ENCODE measurements around the gene TKFC. TPM values are rescaled to one million over a fixed set of nuclear protein-coding genes. Genes with fewer than 3 reads are reported as not detected.

The TKFC gene
- polyA plus RNA-seq, 1 experiment: 37.6 TPM

DNA sequence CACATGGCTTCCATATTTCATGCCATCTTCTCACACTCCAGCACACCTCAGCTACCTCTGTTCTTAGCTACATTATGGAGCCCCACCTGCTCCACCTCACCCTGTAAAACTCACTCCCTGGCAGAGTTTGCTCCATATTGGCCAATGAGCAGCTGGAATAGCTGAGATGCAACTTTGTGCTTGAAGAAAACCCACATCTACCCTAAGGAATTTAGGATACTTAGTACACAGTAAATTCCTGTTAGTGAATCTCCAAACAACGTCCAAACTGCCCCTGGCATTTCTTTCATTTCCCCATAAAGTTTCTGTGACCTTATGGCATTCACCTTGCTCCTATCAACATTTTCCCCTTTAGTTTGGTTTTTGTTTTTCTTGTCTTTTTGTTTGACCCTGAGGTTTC is 35.7 kb upstream of the TKFC start:
- ChIA-PET POLR2A (no interaction called here), CTCF (interaction anchor here (1.0 kb wide), 1 partner anchor 138 kb away, joined by 4 read pairs; no protein-coding TSS in a partner anchor)
- DNase-seq (ENCODE audit: low read depth): no peak
- H3K4me3 ChIP-seq (ENCODE audit: low read depth, low read length): no peak overlapping the region
- H3K36me3 ChIP-seq (ENCODE audit: control insufficient read depth, insufficient read depth, low read length): peaks cover 17% of the 10 kb centered on the region
- TF ChIP-seq, protein P1, sequence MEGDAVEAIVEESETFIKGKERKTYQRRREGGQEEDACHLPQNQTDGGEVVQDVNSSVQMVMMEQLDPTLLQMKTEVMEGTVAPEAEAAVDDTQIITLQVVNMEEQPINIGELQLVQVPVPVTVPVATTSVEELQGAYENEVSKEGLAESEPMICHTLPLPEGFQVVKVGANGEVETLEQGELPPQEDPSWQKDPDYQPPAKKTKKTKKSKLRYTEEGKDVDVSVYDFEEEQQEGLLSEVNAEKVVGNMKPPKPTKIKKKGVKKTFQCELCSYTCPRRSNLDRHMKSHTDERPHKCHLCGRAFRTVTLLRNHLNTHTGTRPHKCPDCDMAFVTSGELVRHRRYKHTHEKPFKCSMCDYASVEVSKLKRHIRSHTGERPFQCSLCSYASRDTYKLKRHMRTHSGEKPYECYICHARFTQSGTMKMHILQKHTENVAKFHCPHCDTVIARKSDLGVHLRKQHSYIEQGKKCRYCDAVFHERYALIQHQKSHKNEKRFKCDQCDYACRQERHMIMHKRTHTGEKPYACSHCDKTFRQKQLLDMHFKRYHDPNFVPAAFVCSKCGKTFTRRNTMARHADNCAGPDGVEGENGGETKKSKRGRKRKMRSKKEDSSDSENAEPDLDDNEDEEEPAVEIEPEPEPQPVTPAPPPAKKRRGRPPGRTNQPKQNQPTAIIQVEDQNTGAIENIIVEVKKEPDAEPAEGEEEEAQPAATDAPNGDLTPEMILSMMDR (IDR thresholded peaks at IDR 0.05; ENCODE audit: insufficient read depth, low read depth, low read length): no peak
- H3K27me3 ChIP-seq (ENCODE audit: control insufficient read depth, insufficient read depth, low read length): no peaks in the 10 kb centered on the region

DNA sequence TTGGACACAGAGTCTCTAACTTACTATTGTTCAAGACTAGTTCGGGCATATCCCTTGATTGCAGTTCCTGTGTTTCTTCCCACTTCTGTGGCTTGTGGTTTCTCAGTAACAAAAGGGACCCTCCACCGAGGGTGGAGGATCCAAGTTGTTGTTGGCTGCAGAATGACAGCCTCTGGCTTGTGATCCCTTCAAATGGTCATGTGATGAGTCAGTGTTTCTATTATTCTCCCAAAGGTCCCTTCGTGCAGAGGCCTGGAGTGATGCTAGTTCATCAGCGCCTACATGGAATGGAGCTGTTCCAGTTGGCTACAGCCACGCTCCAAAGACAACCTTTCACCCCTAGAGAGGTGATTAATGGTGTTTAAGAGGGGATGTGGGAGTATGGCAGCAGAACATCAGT is 35.3 kb upstream of the TKFC start:
- H3K36me3 ChIP-seq (ENCODE audit: control insufficient read depth, insufficient read depth, low read length): peaks cover 21% of the 10 kb centered on the region
- POLR2A ChIA-PET: no interaction called here
- CTCF ChIA-PET: interaction anchor here (0.8 to 1.0 kb wide), 2 partner anchors 39 to 137 kb away, joined by 4 read pairs; no protein-coding TSS in a partner anchor
- TF ChIP-seq, protein P1 (IDR thresholded peaks at IDR 0.05; ENCODE audit: insufficient read depth, low read depth, low read length): no peak
- DNase-seq (ENCODE audit: low read depth): peak; percentile 75
- H3K4me3 ChIP-seq (ENCODE audit: low read depth, low read length): no peak overlapping the region
- no peaks in the 10 kb centered on the region for H3K27me3 ChIP-seq (ENCODE audit: control insufficient read depth, insufficient read depth, low read length)

DNA sequence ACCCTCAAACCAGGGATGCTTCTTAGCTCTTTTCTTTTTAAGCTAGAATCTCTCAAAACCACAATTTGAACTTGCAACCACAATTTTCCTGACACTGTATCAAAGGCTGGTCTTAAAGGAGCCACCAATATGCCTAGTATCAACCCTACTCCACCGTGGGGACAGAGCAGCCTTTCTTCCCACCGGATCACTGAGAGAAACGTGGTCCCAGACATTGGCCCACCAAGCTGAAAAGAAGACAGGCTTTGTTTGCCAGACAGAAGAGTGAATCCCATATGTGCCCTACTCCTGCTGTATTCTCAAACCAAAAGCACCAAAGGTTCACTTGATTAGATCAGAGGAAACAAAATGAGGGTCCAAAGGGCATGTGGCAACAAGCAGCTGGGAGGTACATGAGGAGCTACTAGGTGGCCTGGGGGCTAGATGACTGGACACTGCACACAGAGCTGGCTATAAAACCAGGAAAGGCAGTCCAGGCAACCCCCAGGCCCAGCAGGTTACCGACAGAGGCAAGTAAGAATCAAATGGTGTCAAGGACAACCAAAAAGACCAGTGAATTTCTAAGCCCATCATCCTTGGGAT is 34.3 kb upstream of the TKFC start:
- peaks cover 27% of the 10 kb centered on the region for H3K36me3 ChIP-seq (ENCODE audit: control insufficient read depth, insufficient read depth, low read length)

DNA sequence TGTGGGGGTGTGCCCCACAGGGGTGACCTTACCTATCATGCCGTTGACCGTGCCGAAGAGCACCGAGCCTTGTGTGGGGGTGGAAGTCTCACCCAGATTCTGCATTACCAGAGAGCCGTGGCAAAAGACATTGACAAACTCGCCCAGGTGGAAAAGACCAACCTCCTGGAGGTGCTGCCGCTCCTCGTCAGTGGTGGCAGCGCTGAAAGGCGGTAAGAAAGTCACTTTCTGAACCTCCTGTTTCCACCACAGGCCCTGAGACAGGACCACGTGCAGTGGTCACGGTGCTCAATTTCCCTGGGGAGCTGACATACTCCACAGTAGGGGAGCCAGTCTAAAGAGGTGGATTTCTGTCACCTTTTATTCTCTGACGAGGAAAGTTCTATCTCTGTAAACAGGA is 30.5 kb upstream of the TKFC start:
- ChIA-PET POLR2A (no interaction called here), CTCF (no interaction called here)
- Histone ChIP-seq H3K27me3 (ENCODE audit: control insufficient read depth, insufficient read depth, low read length) (no peaks in the 10 kb centered on the region), H3K36me3 (ENCODE audit: control insufficient read depth, insufficient read depth, low read length) (peaks cover 37% of the 10 kb centered on the region), H3K4me3 (ENCODE audit: low read depth, low read length) (no peak overlapping the region)
- TF ChIP-seq, protein P1 (IDR thresholded peaks at IDR 0.05; ENCODE audit: insufficient read depth, low read depth, low read length): no peak
- DNase-seq (ENCODE audit: low read depth): no peak

More for the DNA sequence above, 34.3 kb upstream of the TKFC start:
- DNase-seq (ENCODE audit: low read depth): no peak
- CTCF ChIA-PET: interaction anchor here (0.8 to 2.1 kb wide), 3 partner anchors 38 to 87 kb away, joined by 3 to 5 read pairs (median 4); no protein-coding TSS in a partner anchor
- Histone ChIP-seq H3K4me3 (ENCODE audit: low read depth, low read length) (no peak overlapping the region), H3K27me3 (ENCODE audit: control insufficient read depth, insufficient read depth, low read length) (no peaks in the 10 kb centered on the region)
- POLR2A ChIA-PET: no interaction called here
- TF ChIP-seq, protein P1 (IDR thresholded peaks at IDR 0.05; ENCODE audit: insufficient read depth, low read depth, low read length): no peak

DNA sequence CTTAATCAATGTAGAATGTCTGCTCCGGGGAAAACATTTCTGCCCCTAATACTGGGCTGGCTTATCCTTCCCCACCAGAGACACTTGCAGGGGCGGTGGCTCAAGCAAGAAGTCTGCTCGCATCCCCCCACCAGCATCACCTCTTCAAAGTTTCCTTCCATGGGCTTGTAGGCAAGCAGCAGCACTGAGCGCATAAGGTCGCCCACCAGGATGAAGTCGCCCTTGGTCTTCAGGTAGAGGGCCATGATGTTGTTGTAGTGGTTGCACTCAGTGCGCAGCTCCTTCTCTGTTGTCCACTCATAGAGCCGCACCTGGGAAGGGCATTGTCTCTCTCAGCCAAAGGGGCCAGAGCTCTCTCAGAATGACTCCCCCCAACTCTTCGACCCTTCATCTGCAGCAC is 29.3 kb upstream of the TKFC start:
- ChIA-PET POLR2A (no interaction called here), CTCF (interaction anchor here (1.1 kb wide), 1 partner anchor 82 kb away, joined by 7 read pairs; no protein-coding TSS in a partner anchor)
- Histone ChIP-seq H3K27me3 (ENCODE audit: control insufficient read depth, insufficient read depth, low read length) (no peaks in the 10 kb centered on the region), H3K36me3 (ENCODE audit: control insufficient read depth, insufficient read depth, low read length) (peaks cover 49% of the 10 kb centered on the region), H3K4me3 (ENCODE audit: low read depth, low read length) (no peak overlapping the region)
- TF ChIP-seq, protein P1 (IDR thresholded peaks at IDR 0.05; ENCODE audit: insufficient read depth, low read depth, low read length): no peak
- DNase-seq (ENCODE audit: low read depth): no peak
